GM23338 (cell line): ENCODE results near the gene PROSER1. TPM values are rescaled to one million over a fixed set of nuclear protein-coding genes. Genes with fewer than 3 reads are reported as not detected.

Source experiments
- ATAC-seq: fragments of 200-7000 bp; cut with Tn5 transposase; 3 replicates; pipeline ENCODE4 v1.9.1; 2020
- DNase-seq: peaks from one replicate; pipeline ENCODE4 v3.0.0-alpha.2; 2015; ENCODE audit warnings: low spot score
- H2AFZ ChIP-seq: fragments of 200-600 bp; sonication (generic); 2 replicates; pipeline ENCODE4 v1.8.0; 2016; ENCODE audit warnings: antibody characterized with exemption, mild to moderate bottlenecking, moderate library complexity
- H3F3A ChIP-seq: fragments of 200-600 bp; sonication (generic); replicated peaks from 2 replicates; pipeline ENCODE4 v1.8.0; 2017; ENCODE audit warnings: antibody characterized with exemption, mixed run types, low read depth
- H3K27ac ChIP-seq: fragments of 200-600 bp; sonication (generic); 2 replicates; pipeline ENCODE4 v1.6.1; 2016; ENCODE audit warnings: low read depth
- H3K27me3 ChIP-seq: fragments of 200-600 bp; sonication (generic); 2 replicates; pipeline ENCODE4 v1.8.0; 2016; ENCODE audit warnings: mild to moderate bottlenecking, mixed run types, moderate library complexity; ENCODE audit not compliant: insufficient read depth
- H3K36me3 ChIP-seq: fragments of 200-600 bp; sonication (generic); 2 replicates; pipeline ENCODE4 v1.8.0; 2016; ENCODE audit warnings: mild to moderate bottlenecking; ENCODE audit not compliant: insufficient read depth
- H3K4me1 ChIP-seq: fragments of 200-600 bp; sonication (generic); 2 replicates; pipeline ENCODE4 v1.8.0; 2016; ENCODE audit warnings: mild to moderate bottlenecking, moderate library complexity; ENCODE audit not compliant: insufficient read depth
- H3K4me2 ChIP-seq: fragments of 200-600 bp; sonication (generic); 2 replicates; pipeline ENCODE4 v1.7.1; 2017; ENCODE audit warnings: mixed run types
- H3K4me3 ChIP-seq: fragments of 200-600 bp; sonication (generic); 2 replicates; pipeline ENCODE4 v1.6.1; 2016; ENCODE audit warnings: mixed run types
- H3K79me2 ChIP-seq: fragments of 200-600 bp; sonication (generic); replicated peaks from 2 replicates; pipeline ENCODE4 v1.8.0; 2017; ENCODE audit warnings: mild to moderate bottlenecking; ENCODE audit not compliant: insufficient read depth
- H3K9me2 ChIP-seq: fragments of 200-600 bp; sonication (generic); 2 replicates; pipeline ENCODE4 v1.8.0; 2017; ENCODE audit not compliant: insufficient read depth
- H4K20me1 ChIP-seq: fragments of 200-600 bp; sonication (generic); replicated peaks from 2 replicates; pipeline ENCODE4 v1.8.0; 2017; ENCODE audit warnings: mild to moderate bottlenecking; ENCODE audit not compliant: insufficient read depth
- H3K27ac Mint-ChIP-seq: 2 replicates; pipeline ENCODE4 v1.8.0; 2020; ENCODE audit warnings: inconsistent platforms, mild to moderate bottlenecking, moderate library complexity, mixed read lengths
- H3K27me3 Mint-ChIP-seq: 3 replicates; pipeline ENCODE4 v1.8.0; 2022; ENCODE audit warnings: low read depth, mild to moderate bottlenecking, moderate library complexity, mixed read lengths, inconsistent platforms; ENCODE audit not compliant: insufficient read depth, poor library complexity
- H3K36me3 Mint-ChIP-seq: 3 replicates; pipeline ENCODE4 v1.8.0; 2021; ENCODE audit warnings: low read depth, mild to moderate bottlenecking, inconsistent platforms, moderate library complexity, mixed read lengths
- H3K4me1 Mint-ChIP-seq: 3 replicates; pipeline ENCODE4 v1.8.0; 2020; ENCODE audit warnings: mild to moderate bottlenecking, inconsistent platforms, mixed read lengths
- H3K4me3 Mint-ChIP-seq: 3 replicates; pipeline ENCODE4 v1.8.0; 2021; ENCODE audit warnings: moderate library complexity, mild to moderate bottlenecking, inconsistent platforms, mixed read lengths
- H3K9me3 Mint-ChIP-seq: 3 replicates; pipeline ENCODE4 v1.8.0; 2020; ENCODE audit warnings: moderate library complexity, mild to moderate bottlenecking, inconsistent platforms, mixed read lengths
- NANOG ChIP-seq: IDR thresholded peaks from 2 replicates; pipeline ENCODE4 v1.6.1; 2016; ENCODE audit warnings: antibody characterized with exemption, borderline replicate concordance
- POLR2AphosphoS5 ChIP-seq: IDR thresholded peaks from 2 replicates; pipeline ENCODE4 v1.6.1; 2016; ENCODE audit warnings: antibody characterized with exemption, low read depth
- ZNF331 ChIP-seq: fragments of 250-450 bp; sonication (Bioruptor Pico); IDR thresholded peaks from 2 replicates; pipeline ENCODE4 v1.5.0; 2020; ENCODE audit warnings: low read depth, mild to moderate bottlenecking, moderate library complexity
- polyA plus RNA-seq: library from polyadenylated mRNA; unstranded; fragments of >200 nt; fragmentation: Nextera tagmentation; extraction: Ambion mirVana; gene quantifications from 2 replicates; pipeline ENCODE4 v1.2.1, GENCODE V29; 2016
- total RNA-seq: library from RNA; depleted of rRNA; stranded (reverse); fragments of >200 nt; shearing (Covaris generic); gene quantifications from 2 replicates; pipeline ENCODE4 v1.2.3, GENCODE V29; 2014
- TF ChIP-seq, protein P1 (sequence below), 2 experiments: fragments of 200-600 bp in 1 of 2; sonication (generic) in 1 of 2; conservative IDR thresholded peaks; 2 replicates each; pipeline versions ENCODE4 v1.5.1 to v1.6.1; 2016 to 2017; ENCODE audit warnings: antibody characterized with exemption in 2 of 2, low read depth in 2 of 2, mild to moderate bottlenecking in 2 of 2, moderate library complexity in 1 of 2
- TF ChIP-seq, protein P2 (sequence below): fragments of 250-450 bp; sonication (Bioruptor Pico); IDR thresholded peaks from 2 replicates; pipeline ENCODE4 v1.5.0; 2020; ENCODE audit warnings: mild to moderate bottlenecking, moderate library complexity
- TF ChIP-seq, protein P3 (sequence below): IDR thresholded peaks from 2 replicates; pipeline ENCODE4 v1.6.1; 2016; ENCODE audit warnings: antibody characterized with exemption

Gene PROSER1
- total and polyA plus RNA-seq, 2 experiments from 2014 or later: 64.9 to 116 TPM

DNA sequence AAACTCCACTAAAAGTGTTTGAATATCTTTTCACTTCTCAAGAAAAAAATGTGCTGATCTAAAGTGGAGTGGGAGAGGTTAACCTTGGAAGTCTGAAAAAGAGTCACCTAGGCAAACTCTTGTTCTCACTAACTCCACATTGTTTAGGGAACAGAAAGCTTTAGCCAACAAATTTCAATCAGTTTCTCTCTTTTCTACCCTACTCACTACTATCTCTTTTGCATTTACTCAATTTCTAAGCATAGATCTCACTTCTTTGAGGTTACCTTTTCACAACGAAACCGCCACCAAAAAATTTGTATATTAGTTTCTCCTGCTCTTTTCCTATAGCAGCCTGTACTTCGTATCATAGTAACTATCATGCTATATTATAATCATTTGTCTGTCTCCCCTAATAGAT is 6.6 kb upstream of the PROSER1 start:
- Histone ChIP-seq H3K27ac (no peak overlapping the region), H3K9me2 (no peaks in the 10 kb centered on the region), H3K4me2 (no peak overlapping the region), H3K4me1 (peaks cover 14% of the 10 kb centered on the region), H2AFZ (no peak overlapping the region), H3K36me3 (no peaks in the 10 kb centered on the region), H4K20me1 (no peaks in the 10 kb centered on the region), H3K4me3 (no peak overlapping the region), H3K27me3 (no peaks in the 10 kb centered on the region), H3F3A (no peaks in the 10 kb centered on the region), H3K79me2 (peaks cover 3% of the 10 kb centered on the region)
- no peaks in the 10 kb centered on the region for H3K9me3 Mint-ChIP-seq
- peaks cover 6% of the 10 kb centered on the region; the same call in 2 of the 3 replicates for H3K36me3 Mint-ChIP-seq
- no peak overlapping the region for H3K4me3 Mint-ChIP-seq
- no peak overlapping the region for H3K27ac Mint-ChIP-seq
- H3K27me3 Mint-ChIP-seq: no peaks in the 10 kb centered on the region
- ATAC-seq: no peak
- TF ChIP-seq POLR2AphosphoS5: no peak
- TF ChIP-seq, protein P1, sequence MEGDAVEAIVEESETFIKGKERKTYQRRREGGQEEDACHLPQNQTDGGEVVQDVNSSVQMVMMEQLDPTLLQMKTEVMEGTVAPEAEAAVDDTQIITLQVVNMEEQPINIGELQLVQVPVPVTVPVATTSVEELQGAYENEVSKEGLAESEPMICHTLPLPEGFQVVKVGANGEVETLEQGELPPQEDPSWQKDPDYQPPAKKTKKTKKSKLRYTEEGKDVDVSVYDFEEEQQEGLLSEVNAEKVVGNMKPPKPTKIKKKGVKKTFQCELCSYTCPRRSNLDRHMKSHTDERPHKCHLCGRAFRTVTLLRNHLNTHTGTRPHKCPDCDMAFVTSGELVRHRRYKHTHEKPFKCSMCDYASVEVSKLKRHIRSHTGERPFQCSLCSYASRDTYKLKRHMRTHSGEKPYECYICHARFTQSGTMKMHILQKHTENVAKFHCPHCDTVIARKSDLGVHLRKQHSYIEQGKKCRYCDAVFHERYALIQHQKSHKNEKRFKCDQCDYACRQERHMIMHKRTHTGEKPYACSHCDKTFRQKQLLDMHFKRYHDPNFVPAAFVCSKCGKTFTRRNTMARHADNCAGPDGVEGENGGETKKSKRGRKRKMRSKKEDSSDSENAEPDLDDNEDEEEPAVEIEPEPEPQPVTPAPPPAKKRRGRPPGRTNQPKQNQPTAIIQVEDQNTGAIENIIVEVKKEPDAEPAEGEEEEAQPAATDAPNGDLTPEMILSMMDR (conservative IDR thresholded peaks at IDR 0.05; ENCODE audit: low read depth in 2 of 2): no peak
- no peak for TF ChIP-seq NANOG
- TF ChIP-seq, protein P2, sequence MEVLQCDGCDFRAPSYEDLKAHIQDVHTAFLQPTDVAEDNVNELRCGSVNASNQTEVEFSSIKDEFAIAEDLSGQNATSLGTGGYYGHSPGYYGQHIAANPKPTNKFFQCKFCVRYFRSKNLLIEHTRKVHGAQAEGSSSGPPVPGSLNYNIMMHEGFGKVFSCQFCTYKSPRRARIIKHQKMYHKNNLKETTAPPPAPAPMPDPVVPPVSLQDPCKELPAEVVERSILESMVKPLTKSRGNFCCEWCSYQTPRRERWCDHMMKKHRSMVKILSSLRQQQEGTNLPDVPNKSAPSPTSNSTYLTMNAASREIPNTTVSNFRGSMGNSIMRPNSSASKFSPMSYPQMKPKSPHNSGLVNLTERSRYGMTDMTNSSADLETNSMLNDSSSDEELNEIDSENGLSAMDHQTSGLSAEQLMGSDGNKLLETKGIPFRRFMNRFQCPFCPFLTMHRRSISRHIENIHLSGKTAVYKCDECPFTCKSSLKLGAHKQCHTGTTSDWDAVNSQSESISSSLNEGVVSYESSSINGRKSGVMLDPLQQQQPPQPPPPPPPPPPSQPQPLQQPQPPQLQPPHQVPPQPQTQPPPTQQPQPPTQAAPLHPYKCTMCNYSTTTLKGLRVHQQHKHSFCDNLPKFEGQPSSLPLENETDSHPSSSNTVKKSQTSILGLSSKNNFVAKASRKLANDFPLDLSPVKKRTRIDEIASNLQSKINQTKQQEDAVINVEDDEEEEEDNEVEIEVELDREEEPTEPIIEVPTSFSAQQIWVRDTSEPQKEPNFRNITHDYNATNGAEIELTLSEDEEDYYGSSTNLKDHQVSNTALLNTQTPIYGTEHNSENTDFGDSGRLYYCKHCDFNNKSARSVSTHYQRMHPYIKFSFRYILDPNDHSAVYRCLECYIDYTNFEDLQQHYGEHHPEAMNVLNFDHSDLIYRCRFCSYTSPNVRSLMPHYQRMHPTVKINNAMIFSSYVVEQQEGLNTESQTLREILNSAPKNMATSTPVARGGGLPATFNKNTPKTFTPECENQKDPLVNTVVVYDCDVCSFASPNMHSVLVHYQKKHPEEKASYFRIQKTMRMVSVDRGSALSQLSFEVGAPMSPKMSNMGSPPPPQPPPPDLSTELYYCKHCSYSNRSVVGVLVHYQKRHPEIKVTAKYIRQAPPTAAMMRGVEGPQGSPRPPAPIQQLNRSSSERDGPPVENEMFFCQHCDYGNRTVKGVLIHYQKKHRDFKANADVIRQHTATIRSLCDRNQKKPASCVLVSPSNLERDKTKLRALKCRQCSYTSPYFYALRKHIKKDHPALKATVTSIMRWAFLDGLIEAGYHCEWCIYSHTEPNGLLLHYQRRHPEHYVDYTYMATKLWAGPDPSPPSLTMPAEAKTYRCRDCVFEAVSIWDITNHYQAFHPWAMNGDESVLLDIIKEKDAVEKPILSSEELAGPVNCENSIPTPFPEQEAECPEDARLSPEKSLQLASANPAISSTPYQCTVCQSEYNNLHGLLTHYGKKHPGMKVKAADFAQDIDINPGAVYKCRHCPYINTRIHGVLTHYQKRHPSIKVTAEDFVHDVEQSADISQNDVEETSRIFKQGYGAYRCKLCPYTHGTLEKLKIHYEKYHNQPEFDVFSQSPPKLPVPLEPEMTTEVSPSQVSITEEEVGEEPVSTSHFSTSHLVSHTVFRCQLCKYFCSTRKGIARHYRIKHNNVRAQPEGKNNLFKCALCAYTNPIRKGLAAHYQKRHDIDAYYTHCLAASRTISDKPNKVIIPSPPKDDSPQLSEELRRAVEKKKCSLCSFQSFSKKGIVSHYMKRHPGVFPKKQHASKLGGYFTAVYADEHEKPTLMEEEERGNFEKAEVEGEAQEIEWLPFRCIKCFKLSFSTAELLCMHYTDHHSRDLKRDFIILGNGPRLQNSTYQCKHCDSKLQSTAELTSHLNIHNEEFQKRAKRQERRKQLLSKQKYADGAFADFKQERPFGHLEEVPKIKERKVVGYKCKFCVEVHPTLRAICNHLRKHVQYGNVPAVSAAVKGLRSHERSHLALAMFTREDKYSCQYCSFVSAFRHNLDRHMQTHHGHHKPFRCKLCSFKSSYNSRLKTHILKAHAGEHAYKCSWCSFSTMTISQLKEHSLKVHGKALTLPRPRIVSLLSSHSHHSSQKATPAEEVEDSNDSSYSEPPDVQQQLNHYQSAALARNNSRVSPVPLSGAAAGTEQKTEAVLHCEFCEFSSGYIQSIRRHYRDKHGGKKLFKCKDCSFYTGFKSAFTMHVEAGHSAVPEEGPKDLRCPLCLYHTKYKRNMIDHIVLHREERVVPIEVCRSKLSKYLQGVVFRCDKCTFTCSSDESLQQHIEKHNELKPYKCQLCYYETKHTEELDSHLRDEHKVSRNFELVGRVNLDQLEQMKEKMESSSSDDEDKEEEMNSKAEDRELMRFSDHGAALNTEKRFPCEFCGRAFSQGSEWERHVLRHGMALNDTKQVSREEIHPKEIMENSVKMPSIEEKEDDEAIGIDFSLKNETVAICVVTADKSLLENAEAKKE: no peak
- TF ChIP-seq, protein P3, sequence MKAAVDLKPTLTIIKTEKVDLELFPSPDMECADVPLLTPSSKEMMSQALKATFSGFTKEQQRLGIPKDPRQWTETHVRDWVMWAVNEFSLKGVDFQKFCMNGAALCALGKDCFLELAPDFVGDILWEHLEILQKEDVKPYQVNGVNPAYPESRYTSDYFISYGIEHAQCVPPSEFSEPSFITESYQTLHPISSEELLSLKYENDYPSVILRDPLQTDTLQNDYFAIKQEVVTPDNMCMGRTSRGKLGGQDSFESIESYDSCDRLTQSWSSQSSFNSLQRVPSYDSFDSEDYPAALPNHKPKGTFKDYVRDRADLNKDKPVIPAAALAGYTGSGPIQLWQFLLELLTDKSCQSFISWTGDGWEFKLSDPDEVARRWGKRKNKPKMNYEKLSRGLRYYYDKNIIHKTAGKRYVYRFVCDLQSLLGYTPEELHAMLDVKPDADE: no peak
- no peak for TF ChIP-seq ZNF331
- H3K4me1 Mint-ChIP-seq: peaks cover 28% of the 10 kb centered on the region
- DNase-seq: no peak
